NB4 (cell line): Measurements from ENCODE around the gene NOS1.

Experiments used
- MAX ChIP-seq: IDR thresholded peaks from 2 replicates; pipeline ENCODE4 v1.6.1; 2011; ENCODE audit warnings: low read depth, low read length
- POLR2A ChIP-seq: IDR thresholded peaks from 2 replicates; pipeline ENCODE4 v1.6.1; 2011; ENCODE audit warnings: mild to moderate bottlenecking; ENCODE audit not compliant: insufficient read length; ENCODE audit errors: extremely low read depth
- TF ChIP-seq, protein P1 (sequence below): IDR thresholded peaks from one replicate; pipeline ENCODE4 v1.5.1; 2012; ENCODE audit warnings: low read depth, low read length

- TF ChIP-seq, protein P1, sequence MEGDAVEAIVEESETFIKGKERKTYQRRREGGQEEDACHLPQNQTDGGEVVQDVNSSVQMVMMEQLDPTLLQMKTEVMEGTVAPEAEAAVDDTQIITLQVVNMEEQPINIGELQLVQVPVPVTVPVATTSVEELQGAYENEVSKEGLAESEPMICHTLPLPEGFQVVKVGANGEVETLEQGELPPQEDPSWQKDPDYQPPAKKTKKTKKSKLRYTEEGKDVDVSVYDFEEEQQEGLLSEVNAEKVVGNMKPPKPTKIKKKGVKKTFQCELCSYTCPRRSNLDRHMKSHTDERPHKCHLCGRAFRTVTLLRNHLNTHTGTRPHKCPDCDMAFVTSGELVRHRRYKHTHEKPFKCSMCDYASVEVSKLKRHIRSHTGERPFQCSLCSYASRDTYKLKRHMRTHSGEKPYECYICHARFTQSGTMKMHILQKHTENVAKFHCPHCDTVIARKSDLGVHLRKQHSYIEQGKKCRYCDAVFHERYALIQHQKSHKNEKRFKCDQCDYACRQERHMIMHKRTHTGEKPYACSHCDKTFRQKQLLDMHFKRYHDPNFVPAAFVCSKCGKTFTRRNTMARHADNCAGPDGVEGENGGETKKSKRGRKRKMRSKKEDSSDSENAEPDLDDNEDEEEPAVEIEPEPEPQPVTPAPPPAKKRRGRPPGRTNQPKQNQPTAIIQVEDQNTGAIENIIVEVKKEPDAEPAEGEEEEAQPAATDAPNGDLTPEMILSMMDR = no peak
- TF ChIP-seq POLR2A (no peak), MAX (no peak)
Observed at GRCh38 chr12:117343849-117344248, 17.6 kb downstream of the NOS1 start.
